ENCODE results near the gene SLC9A9.

SLC9A9 gene

DNA sequence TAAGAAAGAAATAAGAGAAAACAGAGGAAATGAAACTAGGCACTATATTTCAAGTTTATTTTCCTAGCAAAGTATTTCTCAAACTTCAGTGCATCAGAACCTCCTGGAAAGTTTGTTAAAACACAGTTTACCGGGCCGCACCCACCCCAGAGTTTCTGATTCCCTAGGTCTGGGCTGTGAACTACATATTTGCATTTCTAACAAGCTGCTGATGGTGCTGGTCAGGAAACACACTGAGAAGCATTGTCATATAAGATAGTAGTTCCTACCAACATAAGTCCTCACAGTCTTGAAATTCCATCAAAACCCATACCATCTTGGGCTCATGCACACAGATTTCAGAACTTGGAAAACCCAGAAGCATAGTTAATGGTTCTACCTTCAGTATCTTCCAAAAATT is 8.3 kb downstream of the SLC9A9 start:
- H3K4me3 ChIP-seq (ENCODE audit: low read depth, low read length), result no peak overlapping the region
- no peak for TF ChIP-seq POLR2A (IDR thresholded peaks at IDR 0.05; ENCODE audit: extremely low read depth, insufficient read length)
- TF ChIP-seq, protein P1, sequence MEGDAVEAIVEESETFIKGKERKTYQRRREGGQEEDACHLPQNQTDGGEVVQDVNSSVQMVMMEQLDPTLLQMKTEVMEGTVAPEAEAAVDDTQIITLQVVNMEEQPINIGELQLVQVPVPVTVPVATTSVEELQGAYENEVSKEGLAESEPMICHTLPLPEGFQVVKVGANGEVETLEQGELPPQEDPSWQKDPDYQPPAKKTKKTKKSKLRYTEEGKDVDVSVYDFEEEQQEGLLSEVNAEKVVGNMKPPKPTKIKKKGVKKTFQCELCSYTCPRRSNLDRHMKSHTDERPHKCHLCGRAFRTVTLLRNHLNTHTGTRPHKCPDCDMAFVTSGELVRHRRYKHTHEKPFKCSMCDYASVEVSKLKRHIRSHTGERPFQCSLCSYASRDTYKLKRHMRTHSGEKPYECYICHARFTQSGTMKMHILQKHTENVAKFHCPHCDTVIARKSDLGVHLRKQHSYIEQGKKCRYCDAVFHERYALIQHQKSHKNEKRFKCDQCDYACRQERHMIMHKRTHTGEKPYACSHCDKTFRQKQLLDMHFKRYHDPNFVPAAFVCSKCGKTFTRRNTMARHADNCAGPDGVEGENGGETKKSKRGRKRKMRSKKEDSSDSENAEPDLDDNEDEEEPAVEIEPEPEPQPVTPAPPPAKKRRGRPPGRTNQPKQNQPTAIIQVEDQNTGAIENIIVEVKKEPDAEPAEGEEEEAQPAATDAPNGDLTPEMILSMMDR (IDR thresholded peaks at IDR 0.05; ENCODE audit: low read depth, low read length), result no peak
- TF ChIP-seq, protein P2, sequence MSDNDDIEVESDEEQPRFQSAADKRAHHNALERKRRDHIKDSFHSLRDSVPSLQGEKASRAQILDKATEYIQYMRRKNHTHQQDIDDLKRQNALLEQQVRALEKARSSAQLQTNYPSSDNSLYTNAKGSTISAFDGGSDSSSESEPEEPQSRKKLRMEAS (IDR thresholded peaks at IDR 0.05; ENCODE audit: low read depth, low read length), result no peak
- TF ChIP-seq MYC (IDR thresholded peaks at IDR 0.05; ENCODE audit: low read depth, low read length), result no peak
- DNase-seq (ENCODE audit: low read depth), result no peak

DNA sequence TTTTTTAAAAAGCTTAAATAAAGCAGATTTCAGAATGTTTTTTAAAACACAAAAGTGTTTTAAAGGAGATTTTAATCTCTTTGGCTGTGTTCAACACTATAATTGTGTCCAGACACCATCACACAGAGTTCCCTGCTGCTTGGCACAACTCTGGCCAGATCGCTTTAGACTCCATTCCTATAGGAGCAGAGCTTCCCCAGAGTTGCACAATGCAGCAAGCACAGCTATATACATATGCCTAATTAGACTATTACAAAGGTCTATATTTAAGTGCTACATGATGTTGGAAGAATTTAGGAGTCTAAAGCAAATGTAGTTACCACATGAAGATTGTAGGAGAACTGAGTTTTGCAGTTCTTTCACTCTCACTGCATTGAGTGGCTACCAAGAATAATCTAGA is 11.2 kb downstream of the SLC9A9 start:
- DNase-seq (ENCODE audit: low read depth), result no peak
- H3K4me3 ChIP-seq (ENCODE audit: low read depth, low read length), result no peak overlapping the region
- TF ChIP-seq, protein P2 (IDR thresholded peaks at IDR 0.05; ENCODE audit: low read depth, low read length), result no peak
- TF ChIP-seq, protein P1 (IDR thresholded peaks at IDR 0.05; ENCODE audit: low read depth, low read length), result no peak
- TF ChIP-seq MYC (IDR thresholded peaks at IDR 0.05; ENCODE audit: low read depth, low read length) (no peak), POLR2A (IDR thresholded peaks at IDR 0.05; ENCODE audit: extremely low read depth, insufficient read length) (no peak)

DNA sequence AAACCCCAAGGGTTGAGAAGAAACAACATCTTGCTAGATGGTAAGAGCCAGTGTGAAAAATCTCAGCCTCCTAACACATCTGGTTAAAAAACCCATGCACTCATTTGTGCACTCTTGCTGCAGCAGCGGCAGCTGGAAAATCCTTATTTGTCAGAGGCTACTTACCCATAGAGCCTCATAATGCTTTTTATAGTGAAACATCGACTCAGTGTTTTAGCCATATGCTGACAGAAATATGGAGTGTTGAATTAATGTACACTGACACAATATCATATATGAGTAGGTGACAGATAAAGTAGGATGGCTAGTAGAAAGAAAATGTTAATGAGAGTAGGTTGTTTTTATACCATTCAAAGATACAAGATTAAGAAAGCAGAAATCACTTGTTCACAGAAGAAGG is 13.0 kb downstream of the SLC9A9 start:
- TF ChIP-seq, protein P1 (IDR thresholded peaks at IDR 0.05; ENCODE audit: low read depth, low read length), result no peak
- no peak for TF ChIP-seq POLR2A (IDR thresholded peaks at IDR 0.05; ENCODE audit: extremely low read depth, insufficient read length)
- TF ChIP-seq, protein P2 (IDR thresholded peaks at IDR 0.05; ENCODE audit: low read depth, low read length), result no peak
- no peak overlapping the region for H3K4me3 ChIP-seq (ENCODE audit: low read depth, low read length)
- no peak for DNase-seq (ENCODE audit: low read depth)

DNA sequence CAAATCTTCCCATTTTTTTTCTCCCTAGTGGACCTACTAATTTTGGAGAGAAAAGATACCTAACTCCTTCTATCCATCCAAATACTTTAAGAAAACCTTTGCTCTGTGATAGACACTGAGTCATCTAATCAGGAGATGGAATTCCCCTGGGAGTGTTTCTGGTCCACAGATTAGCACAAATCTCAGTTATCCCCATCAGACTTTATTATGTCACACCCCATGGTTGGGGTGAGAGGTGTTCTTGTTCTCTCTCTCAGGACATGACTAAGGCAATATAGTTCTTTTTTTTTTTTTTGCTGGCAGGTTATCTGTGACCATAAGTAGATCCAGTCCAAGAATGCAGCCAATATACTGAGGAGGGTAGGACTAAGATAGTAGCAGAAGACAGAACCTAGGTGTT is 15.8 kb downstream of the SLC9A9 start:
- H3K4me3 ChIP-seq (ENCODE audit: low read depth, low read length), result no peak overlapping the region
- no peak for DNase-seq (ENCODE audit: low read depth)
- TF ChIP-seq, protein P2 (IDR thresholded peaks at IDR 0.05; ENCODE audit: low read depth, low read length), result no peak
- TF ChIP-seq POLR2A (IDR thresholded peaks at IDR 0.05; ENCODE audit: extremely low read depth, insufficient read length) (no peak), MYC (IDR thresholded peaks at IDR 0.05; ENCODE audit: low read depth, low read length) (no peak)
- TF ChIP-seq, protein P1 (IDR thresholded peaks at IDR 0.05; ENCODE audit: low read depth, low read length), result no peak

DNA sequence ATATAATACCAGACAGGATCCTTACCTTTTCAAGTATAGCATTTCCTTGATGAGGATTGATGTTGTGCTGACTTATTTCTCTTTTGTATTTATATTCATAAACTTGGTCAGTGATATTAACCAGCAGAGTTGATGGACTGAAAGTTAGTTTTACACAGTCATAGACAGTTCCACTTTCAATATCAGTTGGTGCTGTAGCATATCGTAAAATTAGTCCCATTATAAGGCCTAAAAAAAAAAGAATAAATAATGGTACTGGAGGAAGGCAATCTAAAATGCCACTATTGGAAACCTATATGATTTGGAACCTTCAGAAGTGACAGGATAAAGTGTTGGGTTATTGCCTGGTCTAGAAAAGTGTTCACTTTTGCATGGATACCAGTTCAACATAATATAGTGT is 16.3 kb downstream of the SLC9A9 start:
- DNase-seq (ENCODE audit: low read depth), result no peak
- TF ChIP-seq, protein P1 (IDR thresholded peaks at IDR 0.05; ENCODE audit: low read depth, low read length), result no peak
- TF ChIP-seq POLR2A (IDR thresholded peaks at IDR 0.05; ENCODE audit: extremely low read depth, insufficient read length) (no peak), MYC (IDR thresholded peaks at IDR 0.05; ENCODE audit: low read depth, low read length) (no peak)
- TF ChIP-seq, protein P2 (IDR thresholded peaks at IDR 0.05; ENCODE audit: low read depth, low read length), result no peak
- no peak overlapping the region for H3K4me3 ChIP-seq (ENCODE audit: low read depth, low read length)

DNA sequence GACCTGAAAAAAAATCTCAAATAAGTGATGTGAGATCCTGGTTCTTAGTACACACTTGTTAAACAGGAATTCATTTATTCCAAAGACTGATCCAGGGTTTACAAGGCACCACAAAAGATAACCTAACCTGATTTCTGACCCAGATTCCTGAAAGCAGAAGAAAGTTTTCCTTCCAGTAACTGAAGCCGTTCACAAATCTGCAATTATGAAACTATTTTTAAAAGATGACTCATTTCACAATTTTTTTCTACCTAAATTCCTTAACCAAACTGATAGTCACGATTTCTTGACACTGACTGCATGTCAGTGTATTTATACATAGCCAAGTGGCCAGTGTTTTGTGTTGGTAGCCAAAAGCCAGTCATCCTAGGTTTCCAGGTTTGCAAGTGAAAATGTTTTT is 17.1 kb downstream of the SLC9A9 start:
- no peak for DNase-seq (ENCODE audit: low read depth)
- H3K4me3 ChIP-seq (ENCODE audit: low read depth, low read length), result no peak overlapping the region
- TF ChIP-seq, protein P1 (IDR thresholded peaks at IDR 0.05; ENCODE audit: low read depth, low read length), result no peak

Data from NB4 (cell line).